ENCODE results near the gene TSPAN12. TPM values are rescaled to one million over a fixed set of nuclear protein-coding genes. Genes with fewer than 3 reads are reported as not detected.
"Not testable (repeated sequence)": the region's sequence is repeated elsewhere in the genome, so short reads cannot be mapped to it uniquely, and the experiment has no call there.

Gene TSPAN12
- total RNA-seq, 4 donors from 2014 or later = 2.7 to 11.1 (median 6.1) TPM

DNA sequence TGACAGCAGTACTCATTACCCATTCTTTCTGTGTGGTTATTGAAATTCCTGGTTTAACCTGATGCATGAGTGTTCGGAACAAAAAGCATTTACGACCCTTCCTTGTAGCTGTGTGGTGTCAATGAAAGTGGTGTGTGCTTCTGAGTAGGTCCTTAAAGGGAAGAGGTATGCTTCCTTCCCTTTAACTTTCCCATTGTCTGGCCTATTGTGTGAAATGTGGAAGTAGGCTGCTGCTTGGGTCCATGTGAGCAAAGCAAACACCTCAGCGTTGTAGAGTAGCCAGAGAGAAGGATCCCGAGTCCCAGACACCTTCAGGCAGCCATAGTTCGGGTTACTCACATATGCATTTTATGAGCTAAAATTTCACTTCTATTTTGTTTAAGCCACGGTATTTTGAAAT is 74.7 kb downstream of the TSPAN12 start:
- no peaks in the 10 kb centered on the region for H3K4me1 ChIP-seq
- no peaks in the 10 kb centered on the region for H3K27me3 ChIP-seq
- 88 to 90% methylated on average over 6 of the region's 6 CpGs for WGBS, 2 donors
- H3K4me3 ChIP-seq = no peak overlapping the region
- H3K9me3 ChIP-seq = no peaks in the 10 kb centered on the region
- H3K27ac ChIP-seq = no peak overlapping the region
- TF ChIP-seq EP300 (IDR thresholded peaks at IDR 0.05) (no peak), POLR2A (IDR thresholded peaks at IDR 0.05) (no peak)
- TF ChIP-seq, protein P1, sequence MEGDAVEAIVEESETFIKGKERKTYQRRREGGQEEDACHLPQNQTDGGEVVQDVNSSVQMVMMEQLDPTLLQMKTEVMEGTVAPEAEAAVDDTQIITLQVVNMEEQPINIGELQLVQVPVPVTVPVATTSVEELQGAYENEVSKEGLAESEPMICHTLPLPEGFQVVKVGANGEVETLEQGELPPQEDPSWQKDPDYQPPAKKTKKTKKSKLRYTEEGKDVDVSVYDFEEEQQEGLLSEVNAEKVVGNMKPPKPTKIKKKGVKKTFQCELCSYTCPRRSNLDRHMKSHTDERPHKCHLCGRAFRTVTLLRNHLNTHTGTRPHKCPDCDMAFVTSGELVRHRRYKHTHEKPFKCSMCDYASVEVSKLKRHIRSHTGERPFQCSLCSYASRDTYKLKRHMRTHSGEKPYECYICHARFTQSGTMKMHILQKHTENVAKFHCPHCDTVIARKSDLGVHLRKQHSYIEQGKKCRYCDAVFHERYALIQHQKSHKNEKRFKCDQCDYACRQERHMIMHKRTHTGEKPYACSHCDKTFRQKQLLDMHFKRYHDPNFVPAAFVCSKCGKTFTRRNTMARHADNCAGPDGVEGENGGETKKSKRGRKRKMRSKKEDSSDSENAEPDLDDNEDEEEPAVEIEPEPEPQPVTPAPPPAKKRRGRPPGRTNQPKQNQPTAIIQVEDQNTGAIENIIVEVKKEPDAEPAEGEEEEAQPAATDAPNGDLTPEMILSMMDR (IDR thresholded peaks at IDR 0.05) = no peak
- no peaks in the 10 kb centered on the region for H3K36me3 ChIP-seq
- DNase-seq (ENCODE audit: low spot score in 2 of 2) = no peak

DNA sequence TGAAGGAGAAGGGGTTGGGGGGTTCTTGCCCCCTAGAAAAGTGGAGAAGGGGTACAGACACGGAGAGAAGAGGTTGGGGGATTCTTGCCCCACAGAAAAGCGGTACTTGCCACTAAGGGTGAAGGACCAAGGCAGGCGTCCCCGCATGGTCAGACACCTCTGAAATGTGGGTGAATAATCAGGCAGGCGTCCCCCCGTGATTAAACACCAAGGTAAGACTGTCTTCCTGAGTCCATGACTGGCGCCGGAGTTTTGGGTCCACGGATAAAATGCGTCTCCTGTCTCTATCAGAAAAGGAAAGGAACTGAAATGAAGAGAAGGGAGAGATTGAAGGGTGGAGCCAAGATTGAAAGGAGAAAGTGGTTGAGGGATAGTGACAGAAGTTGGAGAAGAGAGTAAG is 76.0 kb downstream of the TSPAN12 start:
- WGBS, 2 donors = 95 to 96% methylated on average over 10 of the region's 10 CpGs
- not testable (repeated sequence) for H3K27ac ChIP-seq; H3K9me3 ChIP-seq; H3K4me1 ChIP-seq; H3K27me3 ChIP-seq; H3K4me3 ChIP-seq; H3K36me3 ChIP-seq; DNase-seq (ENCODE audit: low spot score in 2 of 2)

DNA sequence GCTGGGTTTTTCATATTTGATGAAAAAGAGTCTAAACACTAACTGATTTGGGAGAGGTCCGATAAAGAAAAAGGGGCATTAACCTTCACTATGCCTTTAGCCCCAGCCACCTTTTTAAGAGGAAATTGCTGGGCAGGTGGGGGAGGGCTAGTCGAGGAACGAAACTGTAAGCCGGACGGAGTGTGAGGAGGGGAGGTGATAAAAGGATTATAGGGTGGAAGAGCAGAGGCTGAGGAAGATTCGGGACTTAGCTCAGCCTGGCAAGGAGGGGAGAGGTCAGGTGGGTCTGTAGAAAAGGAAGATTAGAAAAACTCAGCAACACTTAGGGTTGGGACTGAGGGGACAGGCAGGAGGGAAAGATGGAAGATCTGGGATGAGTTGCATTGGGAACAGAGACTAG is 77.0 kb downstream of the TSPAN12 start:
- H3K36me3 ChIP-seq = no peaks in the 10 kb centered on the region
- 72 to 75% methylated on average over 6 of the region's 6 CpGs for WGBS, 2 donors
- no peak overlapping the region for H3K4me3 ChIP-seq
- no peaks in the 10 kb centered on the region for H3K27me3 ChIP-seq
- no peak overlapping the region for H3K27ac ChIP-seq
- TF ChIP-seq, protein P1 (IDR thresholded peaks at IDR 0.05) = no peak
- no peaks in the 10 kb centered on the region for H3K9me3 ChIP-seq
- no peak for DNase-seq (ENCODE audit: low spot score in 2 of 2)
- H3K4me1 ChIP-seq = no peaks in the 10 kb centered on the region

DNA sequence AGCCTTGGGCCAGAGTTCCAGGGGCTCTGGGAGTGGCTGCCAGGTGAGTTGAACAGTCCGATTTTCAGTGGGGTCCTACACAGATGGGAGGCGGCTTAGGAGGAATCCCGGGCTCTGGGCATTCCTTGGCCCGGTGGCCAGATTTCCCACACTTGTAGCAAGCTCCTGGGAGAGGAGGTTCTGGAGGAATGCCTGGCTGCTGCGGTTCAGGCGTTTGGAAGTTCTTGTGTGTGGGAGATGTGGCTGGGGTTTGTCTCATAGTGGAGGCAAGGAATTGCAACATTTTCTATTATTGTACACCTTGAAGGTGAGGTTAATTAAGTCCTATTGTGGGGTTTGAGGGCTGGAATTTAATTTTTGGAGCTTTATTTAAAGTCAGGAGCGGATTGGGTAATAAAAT is 77.5 kb downstream of the TSPAN12 start:
- H3K36me3 ChIP-seq; H3K27me3 ChIP-seq; H3K4me3 ChIP-seq; H3K27ac ChIP-seq; H3K4me1 ChIP-seq; H3K9me3 ChIP-seq; DNase-seq (ENCODE audit: low spot score in 2 of 2): not testable (repeated sequence)
- WGBS, 2 donors = 59 to 84% methylated on average over 7 of the region's 7 CpGs

DNA sequence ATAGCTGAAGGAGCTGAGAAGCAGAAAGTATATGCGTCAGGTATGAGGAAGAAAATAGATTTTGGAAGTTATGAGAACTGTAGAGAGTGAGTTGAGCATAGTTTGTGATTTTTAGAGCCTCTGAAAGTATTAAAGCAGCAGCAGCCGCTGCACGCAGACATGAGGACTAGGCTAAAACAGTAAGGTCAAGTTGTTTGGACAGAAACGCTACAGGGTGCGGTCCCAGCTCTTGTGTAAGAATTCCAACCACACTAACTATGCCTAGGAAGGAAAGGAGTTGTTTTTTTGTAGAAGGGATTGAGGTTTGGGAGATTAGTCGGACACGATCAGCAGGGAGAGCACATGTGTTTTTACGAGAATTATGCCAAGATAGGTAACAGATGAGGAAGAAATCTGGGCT is 78.9 kb downstream of the TSPAN12 start:
- H3K4me3 ChIP-seq; H3K27me3 ChIP-seq; H3K36me3 ChIP-seq; H3K4me1 ChIP-seq; H3K9me3 ChIP-seq; DNase-seq (ENCODE audit: low spot score in 2 of 2): not testable (repeated sequence)
- 76 to 77% methylated on average over 8 of the region's 8 CpGs for WGBS, 2 donors
- peak overlapping the region in 1 of 4 donors; percentile 29 for H3K27ac ChIP-seq

DNA sequence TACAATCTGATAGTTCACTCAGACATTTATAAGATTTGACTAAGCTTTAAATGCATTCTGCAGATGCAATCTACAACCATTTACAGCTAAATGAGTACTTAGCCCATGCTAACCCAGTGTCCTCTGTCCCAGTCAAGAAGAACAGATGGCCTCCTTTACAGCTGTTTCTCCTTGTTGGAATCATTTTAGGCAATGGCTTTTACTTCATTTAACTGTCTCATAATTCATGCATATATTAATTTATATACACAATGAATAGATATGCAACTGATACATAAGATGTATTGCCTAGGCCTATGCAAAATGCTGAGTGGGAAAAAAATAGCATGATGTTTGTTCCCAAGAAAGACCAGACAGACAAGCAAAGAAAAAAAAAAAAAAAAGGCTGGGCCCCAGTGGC is 82.2 kb downstream of the TSPAN12 start:
- Histone ChIP-seq H3K27ac (no peak overlapping the region), H3K9me3 (no peaks in the 10 kb centered on the region), H3K36me3 (no peaks in the 10 kb centered on the region), H3K4me3 (no peak overlapping the region), H3K27me3 (no peaks in the 10 kb centered on the region), H3K4me1 (no peaks in the 10 kb centered on the region)
- no peak for DNase-seq (ENCODE audit: low spot score in 2 of 2)
- TF ChIP-seq POLR2A (IDR thresholded peaks at IDR 0.05) = no peak
- TF ChIP-seq, protein P1 (IDR thresholded peaks at IDR 0.05) = no peak
- no peak for TF ChIP-seq EP300 (IDR thresholded peaks at IDR 0.05)

DNA sequence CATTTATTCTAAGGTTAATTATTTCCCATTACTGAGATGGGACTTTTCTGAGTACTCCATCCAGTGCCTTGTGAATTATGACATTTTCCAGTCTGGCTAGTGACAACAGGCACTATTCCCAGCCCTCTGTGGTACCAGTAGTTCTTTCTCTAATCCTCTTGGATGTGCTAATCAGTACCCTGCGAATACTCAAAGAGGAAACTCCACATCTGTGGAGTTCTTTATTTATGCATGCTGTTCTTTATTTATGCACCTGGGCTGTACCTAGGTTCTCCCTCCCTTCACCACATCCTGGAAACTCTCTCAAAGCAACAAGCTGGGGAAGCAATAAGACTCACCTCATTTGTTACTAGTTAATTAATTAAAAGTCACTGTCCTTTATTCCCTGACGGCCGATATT is 83.5 kb downstream of the TSPAN12 start:
- Histone ChIP-seq H3K27me3 (no peaks in the 10 kb centered on the region), H3K9me3 (no peaks in the 10 kb centered on the region), H3K4me3 (no peak overlapping the region), H3K4me1 (no peaks in the 10 kb centered on the region), H3K36me3 (no peaks in the 10 kb centered on the region), H3K27ac (no peak overlapping the region)
- TF ChIP-seq EP300 (IDR thresholded peaks at IDR 0.05) (no peak), POLR2A (IDR thresholded peaks at IDR 0.05) (no peak)
- TF ChIP-seq, protein P1 (IDR thresholded peaks at IDR 0.05) = no peak
- DNase-seq (ENCODE audit: low spot score in 2 of 2) = no peak
- 64 to 76% methylated on average over 3 of the region's 3 CpGs for WGBS, 2 donors
